HG02870 (cell line): ENCODE data around the gene RECQL5.
A peak's percentile ranks its signal among the peaks of the same experiment; 100 is the strongest.

Experiments
- ATAC-seq: cut with Tn5 transposase; IDR thresholded peaks from one replicate; pipeline ENCODE4 v1.9.1; 2021; ENCODE audit warnings: mild to moderate bottlenecking, moderate library complexity; ENCODE audit not compliant: unreplicated experiment

RECQL5 gene

GRCh38 chr17:75666959-75667790 is at the start of gene RECQL5, which contains the start of gene SAP30BP:
RECQL5 (minus strand) TSS chr17:75667154; CDS start chr17:75666557, 597 bp downstream.
SAP30BP (plus strand) TSS chr17:75667338; CDS start chr17:75667373, 35 bp downstream.
- peak; percentile 62 for ATAC-seq

GRCh38 chr17:75712446-75712845 is 45.5 kb upstream of the RECQL5 start:
- ATAC-seq, result no peak

- no peak for ATAC-seq
Observed at GRCh38 chr17:75707079-75707571, 40.2 kb upstream of the RECQL5 start.

- ATAC-seq, result no peak
Observed at GRCh38 chr17:75706042-75706728, 39.2 kb upstream of the RECQL5 start.

GRCh38 chr17:75704963-75705875 is 38.3 kb upstream of the RECQL5 start:
- ATAC-seq, result no peak

- ATAC-seq, result no peak
Observed at GRCh38 chr17:75703591-75703990, 36.6 kb upstream of the RECQL5 start.

GRCh38 chr17:75703191-75703590 is 36.2 kb upstream of the RECQL5 start:
- ATAC-seq, result no peak

- no peak for ATAC-seq
Observed at GRCh38 chr17:75701288-75701687, 34.3 kb upstream of the RECQL5 start.

GRCh38 chr17:75698659-75699058 is 31.7 kb upstream of the RECQL5 start:
- no peak for ATAC-seq

- ATAC-seq, result no peak
Observed at GRCh38 chr17:75697651-75698291, 30.8 kb upstream of the RECQL5 start.

- ATAC-seq, result no peak
Observed at GRCh38 chr17:75695830-75696271, 28.9 kb upstream of the RECQL5 start.

- no peak for ATAC-seq
Observed at GRCh38 chr17:75695141-75695829, 28.3 kb upstream of the RECQL5 start.

- no peak for ATAC-seq
Observed at GRCh38 chr17:75694536-75694935, 27.6 kb upstream of the RECQL5 start.

- no peak for ATAC-seq
Observed at GRCh38 chr17:75693500-75694481, 26.8 kb upstream of the RECQL5 start.

- no peak for ATAC-seq
Observed at GRCh38 chr17:75692976-75693375, 26.0 kb upstream of the RECQL5 start.

GRCh38 chr17:75691801-75692626 is 25.1 kb upstream of the RECQL5 start:
- no peak for ATAC-seq

GRCh38 chr17:75691371-75691791 is 24.4 kb upstream of the RECQL5 start:
- ATAC-seq, result no peak

- ATAC-seq, result no peak
Observed at GRCh38 chr17:75689441-75689873, 22.5 kb upstream of the RECQL5 start.
